HUES6 (cell line): ENCODE results near the gene HOXB4.
"Not testable (repeated sequence)": the region's sequence is repeated elsewhere in the genome, so short reads cannot be mapped to it uniquely, and the experiment has no call there.

Source experiments
- H3K27ac ChIP-seq: 2 replicates; pipeline ENCODE4 v1.7.0; 2013; ENCODE audit warnings: low read depth, mild to moderate bottlenecking, low read length, inconsistent platforms
- H3K27me3 ChIP-seq: 2 replicates; pipeline ENCODE4 v1.6.1; 2013; ENCODE audit warnings: low read length; ENCODE audit not compliant: control insufficient read depth, insufficient read depth
- H3K36me3 ChIP-seq: 2 replicates; pipeline ENCODE4 v1.6.1; 2013; ENCODE audit warnings: low read length; ENCODE audit not compliant: control insufficient read depth, insufficient read depth
- H3K4me1 ChIP-seq: 2 replicates; pipeline ENCODE4 v1.6.1; 2013; ENCODE audit warnings: low read length; ENCODE audit not compliant: control insufficient read depth, insufficient read depth
- H3K4me3 ChIP-seq: 2 replicates; pipeline ENCODE4 v1.5.1; 2013; ENCODE audit warnings: low read depth, low read length
- H3K9ac ChIP-seq: one replicate; pipeline ENCODE4 v1.6.1; 2013; ENCODE audit warnings: mild to moderate bottlenecking, low read length
- H3K9me3 ChIP-seq: 2 replicates; pipeline ENCODE4 v1.6.1; 2013; ENCODE audit warnings: low read depth, low read length; ENCODE audit not compliant: control insufficient read depth, insufficient read depth

The HOXB4 gene

DNA sequence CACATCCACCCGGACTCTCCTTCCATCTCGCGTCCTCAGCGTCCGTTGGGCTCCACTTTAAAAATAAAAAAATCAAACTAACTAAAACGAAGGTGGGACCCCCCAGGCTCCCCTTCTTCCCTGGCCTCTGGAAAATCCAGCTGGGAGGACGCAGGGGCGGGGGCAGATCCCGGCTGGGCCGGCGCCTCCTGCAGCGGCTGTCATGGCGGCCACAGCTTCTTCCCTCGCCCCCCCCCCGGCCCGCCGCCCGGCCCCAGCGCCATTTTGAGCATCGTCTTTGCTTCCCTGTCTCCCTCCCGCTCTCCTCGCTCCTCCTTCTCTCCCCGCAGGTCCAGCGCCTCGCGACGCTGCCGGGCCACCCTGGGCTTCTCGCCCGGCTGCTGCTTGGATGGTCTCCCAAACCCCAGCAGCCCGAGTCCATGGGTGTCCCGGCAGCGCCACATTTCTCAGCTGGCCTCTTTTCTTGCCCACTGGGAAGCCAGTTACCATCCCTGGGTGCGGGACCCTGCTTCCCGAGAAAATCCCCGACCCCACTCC, 36.5 kb downstream of the HOXB4 start:
- H3K9me3 ChIP-seq: no peaks in the 10 kb centered on the region
- H3K4me1 ChIP-seq: peaks cover 47% of the 10 kb centered on the region
- H3K27me3 ChIP-seq: peaks cover 77% of the 10 kb centered on the region
- peak overlapping the region; percentile 82 for H3K9ac ChIP-seq
- H3K27ac ChIP-seq: no peak overlapping the region
- H3K36me3 ChIP-seq: no peaks in the 10 kb centered on the region
- H3K4me3 ChIP-seq: peak overlapping the region; percentile 80

- peaks cover 41% of the 10 kb centered on the region for H3K4me1 ChIP-seq
- H3K27me3 ChIP-seq: peaks cover 71% of the 10 kb centered on the region
- no peak overlapping the region for H3K27ac ChIP-seq
- peak overlapping the region; percentile 80 for H3K4me3 ChIP-seq
- peak overlapping the region; percentile 12 for H3K9ac ChIP-seq
- no peaks in the 10 kb centered on the region for H3K36me3 ChIP-seq
- H3K9me3 ChIP-seq: no peaks in the 10 kb centered on the region
Observed at GRCh38 chr17:48541036-48541576, 37.0 kb downstream of the HOXB4 start.

GRCh38 chr17:48540213-48540612, 37.9 kb downstream of the HOXB4 start:
- Histone ChIP-seq H3K27me3 (peaks cover 62% of the 10 kb centered on the region), H3K4me1 (peaks cover 32% of the 10 kb centered on the region), H3K36me3 (no peaks in the 10 kb centered on the region), H3K9me3 (no peaks in the 10 kb centered on the region), H3K27ac (no peak overlapping the region), H3K4me3 (no peak overlapping the region), H3K9ac (no peak overlapping the region)

- no peak overlapping the region for H3K4me3 ChIP-seq
- H3K27ac ChIP-seq: no peak overlapping the region
- no peaks in the 10 kb centered on the region for H3K36me3 ChIP-seq
- peaks cover 29% of the 10 kb centered on the region for H3K4me1 ChIP-seq
- H3K27me3 ChIP-seq: peaks cover 57% of the 10 kb centered on the region
- no peaks in the 10 kb centered on the region for H3K9me3 ChIP-seq
- no peak overlapping the region for H3K9ac ChIP-seq
Observed at GRCh38 chr17:48539177-48539576, 39.0 kb downstream of the HOXB4 start.

- H3K36me3 ChIP-seq: no peaks in the 10 kb centered on the region
- no peaks in the 10 kb centered on the region for H3K9me3 ChIP-seq
- no peak overlapping the region for H3K27ac ChIP-seq
- H3K27me3 ChIP-seq: peaks cover 57% of the 10 kb centered on the region
- peaks cover 37% of the 10 kb centered on the region for H3K4me1 ChIP-seq
- H3K4me3 ChIP-seq: no peak overlapping the region
- H3K9ac ChIP-seq: no peak overlapping the region
Observed at GRCh38 chr17:48537316-48537715, 40.8 kb downstream of the HOXB4 start.

DNA sequence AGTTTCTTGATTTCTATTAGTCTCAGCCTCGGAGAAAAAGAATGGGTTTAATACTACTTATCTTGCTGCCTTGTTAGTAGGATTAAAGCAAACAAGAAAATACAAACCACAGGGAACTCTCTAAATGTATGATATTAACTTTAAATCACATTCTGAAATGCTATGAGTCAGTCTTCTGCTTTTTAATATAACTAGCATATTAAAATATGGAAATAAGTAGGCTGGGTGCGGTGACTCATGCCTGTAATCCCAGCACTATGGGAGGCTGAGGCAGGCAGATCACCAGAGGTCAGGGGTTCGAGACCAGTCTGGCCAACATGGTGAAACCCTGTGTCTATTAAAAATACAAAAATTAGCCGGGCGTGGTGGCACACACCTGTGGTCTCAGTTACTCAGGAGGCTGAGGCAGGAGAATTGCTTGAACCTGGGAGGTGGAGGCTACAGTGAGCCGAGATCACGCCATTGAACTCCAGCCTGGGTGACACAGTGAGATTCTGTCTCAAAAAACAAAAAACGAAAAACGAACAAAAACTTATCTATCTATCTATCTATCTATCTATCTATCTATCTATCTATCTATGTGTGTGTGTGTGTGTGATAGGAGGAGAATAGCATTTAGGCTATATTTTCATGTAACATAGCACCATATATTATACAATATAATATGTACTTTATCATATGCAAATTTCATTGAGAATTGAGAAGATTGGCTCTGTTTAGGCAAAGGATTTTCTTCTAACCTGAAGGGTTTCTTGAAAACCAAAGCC, 42.2 kb downstream of the HOXB4 start:
- H3K9me3 ChIP-seq, H3K27ac ChIP-seq, H3K4me3 ChIP-seq, H3K9ac ChIP-seq, H3K36me3 ChIP-seq: not testable (repeated sequence)
- H3K27me3 ChIP-seq: peaks cover 57% of the 10 kb centered on the region
- peaks cover 40% of the 10 kb centered on the region for H3K4me1 ChIP-seq

DNA sequence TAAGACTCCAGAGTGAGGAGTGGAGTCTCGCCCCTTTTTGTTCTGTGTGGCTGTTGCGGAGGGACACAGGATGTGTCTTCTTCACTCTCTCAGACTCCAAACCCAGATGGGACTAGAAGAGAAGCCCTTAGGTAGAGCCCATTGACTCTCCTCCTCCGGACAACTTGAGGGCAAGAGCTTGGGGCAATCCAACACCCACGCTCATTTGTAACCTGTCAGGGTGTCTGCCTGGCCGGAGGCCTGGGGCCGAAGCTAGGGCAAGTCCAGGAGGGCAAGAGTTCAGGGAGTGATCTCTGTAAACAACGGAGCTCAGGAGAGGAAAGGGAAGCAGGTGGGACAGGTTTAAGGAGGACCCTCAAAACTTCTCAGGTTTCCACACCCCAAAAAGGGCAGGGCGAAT, 45.9 kb downstream of the HOXB4 start:
- Histone ChIP-seq H3K4me3 (no peak overlapping the region), H3K36me3 (no peaks in the 10 kb centered on the region), H3K27ac (no peak overlapping the region), H3K9ac (no peak overlapping the region), H3K4me1 (peaks cover 58% of the 10 kb centered on the region), H3K9me3 (no peaks in the 10 kb centered on the region), H3K27me3 (peaks cover 70% of the 10 kb centered on the region)

GRCh38 chr17:48530887-48531272, 47.3 kb downstream of the HOXB4 start, which contains the start of gene HOXB1:
Gene HOXB1, minus strand, starts transcription at chr17:48531011. Its CDS starts 107 bp downstream, at chr17:48530904.
- Histone ChIP-seq H3K27me3 (peaks cover 82% of the 10 kb centered on the region), H3K4me3 (peak within 1 kb of the TSS; percentile 47)

GRCh38 chr17:48530208-48530886, 47.8 kb downstream of the HOXB4 start:
- H3K9me3 ChIP-seq: no peaks in the 10 kb centered on the region
- H3K4me1 ChIP-seq: peaks cover 67% of the 10 kb centered on the region
- peak overlapping the region; percentile 47 for H3K4me3 ChIP-seq
- H3K36me3 ChIP-seq: no peaks in the 10 kb centered on the region
- H3K27me3 ChIP-seq: peaks cover 88% of the 10 kb centered on the region
- peak overlapping the region; percentile 61 for H3K9ac ChIP-seq
- no peak overlapping the region for H3K27ac ChIP-seq

More at GRCh38 chr17:48530887-48531272, 47.3 kb downstream of the HOXB4 start, which contains the start of gene HOXB1:
- Histone ChIP-seq H3K4me1 (peaks cover 67% of the 10 kb centered on the region), H3K9me3 (no peaks in the 10 kb centered on the region), H3K36me3 (no peaks in the 10 kb centered on the region), H3K27ac (no peak within 1 kb of the TSS), H3K9ac (peak within 1 kb of the TSS; percentile 64)

DNA sequence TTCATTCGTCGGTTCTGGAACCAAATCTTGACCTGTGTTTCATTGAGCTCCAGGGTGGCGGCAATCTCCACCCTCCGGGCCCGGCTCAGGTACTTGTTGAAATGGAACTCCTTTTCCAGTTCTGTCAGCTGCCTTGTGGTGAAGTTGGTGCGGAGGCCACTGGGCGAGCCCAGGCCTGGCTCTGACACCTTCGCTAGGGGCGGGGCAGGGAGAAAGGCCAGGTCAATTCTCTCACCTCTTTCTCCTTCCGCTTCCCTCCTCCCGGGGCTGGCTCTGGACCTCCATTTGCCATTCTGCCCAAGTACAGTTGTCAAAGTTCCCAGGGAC, 48.5 kb downstream of the HOXB4 start:
- H3K4me3 ChIP-seq: peak overlapping the region; percentile 47; the same call in 1 of the 2 replicates
- peaks cover 94% of the 10 kb centered on the region for H3K27me3 ChIP-seq
- H3K9ac ChIP-seq: peak overlapping the region; percentile 61
- H3K4me1 ChIP-seq: peaks cover 67% of the 10 kb centered on the region
- H3K27ac ChIP-seq: no peak overlapping the region; the same call in 1 of the 2 replicates
- H3K36me3 ChIP-seq: no peaks in the 10 kb centered on the region
- no peaks in the 10 kb centered on the region for H3K9me3 ChIP-seq
